IPS-NIHi7 (cell line): ENCODE measurements around the gene MAGI1.
"Not testable (repeated sequence)": the region's sequence is repeated elsewhere in the genome, so short reads cannot be mapped to it uniquely, and the experiment has no call there.

Source experiments
- DNase-seq: peaks from one replicate; pipeline ENCODE4 v3.0.0; 2012; ENCODE audit warnings: mixed read lengths; ENCODE audit errors: extremely low spot score

MAGI1 gene

DNA sequence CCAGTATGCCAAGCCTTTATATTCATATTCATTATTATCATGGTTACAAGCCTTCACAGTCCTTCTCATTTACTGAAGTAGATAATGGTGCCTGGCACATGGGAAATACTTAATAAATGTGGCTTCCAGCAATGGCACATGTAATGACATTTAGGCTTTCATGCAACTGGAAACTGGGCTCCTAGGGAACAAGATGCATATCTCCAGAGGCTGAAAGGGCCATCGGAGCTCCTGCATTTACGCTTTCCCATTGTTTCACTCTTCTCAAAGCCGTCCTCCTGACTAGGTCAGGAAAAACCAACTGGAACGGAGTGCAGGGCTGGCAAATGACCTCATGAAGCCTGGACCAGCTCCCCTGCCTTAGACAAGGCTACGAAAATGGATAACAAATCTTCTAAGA, 474.9 kb downstream of the MAGI1 start:
- DNase-seq = no peak

DNA sequence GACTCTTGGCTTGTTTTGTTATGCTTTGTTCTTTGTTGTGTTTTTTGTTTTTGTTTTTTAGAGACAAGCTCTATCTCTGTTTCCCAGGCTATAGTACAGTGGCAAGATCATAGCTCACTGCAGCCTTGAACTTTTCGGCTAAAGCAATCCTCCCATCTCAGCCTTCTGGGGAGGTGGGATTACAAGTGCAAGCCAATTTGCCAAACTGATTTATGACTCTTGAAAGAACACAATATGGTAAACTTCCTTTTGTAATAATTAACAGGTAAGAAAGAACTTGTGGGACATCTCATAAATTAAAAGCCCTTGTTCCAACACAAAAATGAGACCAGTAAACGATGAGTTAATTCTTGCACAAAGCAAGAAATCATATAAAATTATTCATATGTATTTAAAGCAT, 476.3 kb downstream of the MAGI1 start:
- DNase-seq = no peak

DNA sequence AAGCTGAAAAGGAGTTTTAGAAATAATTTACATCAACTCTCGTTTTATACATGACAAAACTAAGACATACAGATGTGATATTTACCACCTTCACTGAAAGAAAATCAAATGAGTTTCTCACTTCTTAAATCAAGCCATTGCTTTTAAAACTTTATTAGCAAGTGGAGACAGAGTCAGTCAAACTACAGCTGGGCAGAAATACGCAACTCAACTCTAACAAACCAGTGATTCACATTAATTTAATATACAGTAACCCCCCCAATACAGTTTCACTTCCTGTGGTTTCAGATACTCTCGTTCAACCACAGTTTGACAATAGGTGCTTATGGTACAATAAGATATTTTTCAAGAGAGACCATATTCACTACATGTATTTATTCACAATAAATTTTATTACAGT, 477.1 kb downstream of the MAGI1 start:
- no peak for DNase-seq

DNA sequence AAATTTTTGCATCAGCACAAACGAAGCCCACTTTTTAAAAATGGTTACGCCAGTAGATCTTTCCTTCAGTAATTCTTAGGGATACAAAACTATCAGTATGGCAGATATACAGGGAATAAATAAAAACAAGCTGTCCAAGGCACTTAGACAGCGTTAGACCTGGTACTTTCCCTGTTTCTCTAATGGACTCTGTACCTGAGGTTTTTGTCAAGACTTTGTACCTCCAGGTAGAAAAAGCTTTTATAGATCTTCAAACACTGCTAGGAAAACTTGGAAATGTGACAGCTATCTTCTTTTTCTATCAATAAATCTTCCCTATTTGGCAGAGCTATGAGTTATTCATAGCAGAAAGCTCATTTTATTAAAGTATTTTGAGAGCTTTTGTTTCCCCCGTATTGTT, 477.8 kb downstream of the MAGI1 start:
- DNase-seq = no peak

DNA sequence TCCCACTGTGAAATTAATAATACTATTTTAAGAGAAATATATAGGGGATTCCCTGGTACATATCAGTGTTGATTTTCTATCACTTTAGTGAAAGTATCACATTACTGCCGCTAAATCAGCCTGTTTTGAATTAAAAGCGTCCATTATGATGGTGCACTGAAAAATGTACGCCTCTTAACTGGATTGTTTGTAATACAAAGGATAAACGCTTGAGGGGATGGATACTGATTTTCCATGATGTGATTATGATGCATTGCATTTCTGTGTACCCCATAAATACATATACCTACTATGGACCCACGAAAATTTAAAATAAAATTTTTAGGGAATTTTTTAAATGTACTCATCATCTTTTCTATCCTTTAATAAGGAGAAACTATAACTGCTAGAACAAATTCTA, 478.6 kb downstream of the MAGI1 start:
- DNase-seq = no peak

DNA sequence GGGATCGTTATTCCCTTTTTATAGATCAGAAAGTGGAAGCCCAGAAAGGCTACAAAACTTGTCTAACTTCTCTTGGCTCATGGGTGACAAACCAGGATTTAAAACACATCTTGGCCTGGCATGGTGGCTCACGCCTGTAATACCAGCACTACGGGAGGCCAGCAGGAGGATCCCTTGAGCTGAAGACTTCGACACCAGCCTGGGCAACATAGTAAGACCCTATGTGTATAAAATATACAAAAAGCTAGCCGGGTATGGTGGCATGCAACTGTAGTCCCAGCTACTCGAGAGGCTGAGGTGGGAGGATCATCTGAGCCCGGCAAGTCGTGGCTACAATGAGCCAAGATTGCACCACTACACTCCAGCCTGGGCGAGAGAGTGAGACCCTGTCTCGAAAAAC, 479.1 kb downstream of the MAGI1 start:
- DNase-seq = no peak

DNA sequence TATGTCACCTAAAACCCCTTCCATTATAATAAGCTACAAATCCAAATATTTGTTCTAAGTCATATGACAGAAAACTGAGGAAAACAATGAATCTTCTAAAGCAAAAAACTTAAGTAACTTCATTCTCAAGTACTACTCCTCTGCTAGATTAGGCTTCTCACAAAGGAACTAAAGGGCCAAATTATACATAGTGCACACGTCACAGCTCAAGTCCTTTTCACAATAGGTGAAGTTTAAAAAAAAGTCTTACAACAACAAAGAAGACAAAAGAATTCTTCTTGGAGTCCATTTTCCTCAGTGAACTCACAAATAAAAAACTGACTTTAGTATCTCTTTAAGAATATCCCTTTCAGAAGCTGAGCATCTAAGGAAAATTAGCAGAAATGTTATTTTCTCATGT, 479.9 kb downstream of the MAGI1 start:
- no peak for DNase-seq

DNA sequence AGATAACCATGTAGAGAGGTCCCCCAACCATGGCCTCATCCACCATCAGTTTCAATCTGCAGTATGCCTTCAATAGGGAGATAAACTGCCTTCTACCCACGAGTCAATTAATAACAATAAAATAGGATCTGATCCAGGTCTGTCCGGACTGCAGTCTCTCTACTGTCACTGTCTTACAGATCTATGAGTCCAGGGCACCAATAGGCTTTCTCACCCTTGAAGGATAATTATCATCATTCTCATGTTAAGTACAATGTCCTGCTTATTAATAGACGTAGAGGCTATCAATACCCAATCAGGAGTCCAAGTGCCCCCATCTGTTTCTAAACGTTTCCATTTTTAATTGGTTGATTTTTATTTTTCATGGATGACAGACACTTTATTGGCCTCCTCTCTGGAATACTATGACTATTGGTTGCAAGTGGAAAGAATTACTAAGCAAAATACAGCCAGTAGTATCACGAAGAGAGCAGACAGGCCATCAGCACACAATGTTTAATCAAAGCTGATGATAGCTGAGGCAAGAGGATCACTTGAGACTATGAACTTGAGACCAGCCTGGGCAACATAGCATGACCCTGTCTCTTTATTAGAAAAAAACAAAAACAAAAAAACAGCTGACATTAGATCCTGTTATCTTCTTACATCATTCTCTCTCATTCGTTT, 480.7 kb downstream of the MAGI1 start:
- no peak for DNase-seq

DNA sequence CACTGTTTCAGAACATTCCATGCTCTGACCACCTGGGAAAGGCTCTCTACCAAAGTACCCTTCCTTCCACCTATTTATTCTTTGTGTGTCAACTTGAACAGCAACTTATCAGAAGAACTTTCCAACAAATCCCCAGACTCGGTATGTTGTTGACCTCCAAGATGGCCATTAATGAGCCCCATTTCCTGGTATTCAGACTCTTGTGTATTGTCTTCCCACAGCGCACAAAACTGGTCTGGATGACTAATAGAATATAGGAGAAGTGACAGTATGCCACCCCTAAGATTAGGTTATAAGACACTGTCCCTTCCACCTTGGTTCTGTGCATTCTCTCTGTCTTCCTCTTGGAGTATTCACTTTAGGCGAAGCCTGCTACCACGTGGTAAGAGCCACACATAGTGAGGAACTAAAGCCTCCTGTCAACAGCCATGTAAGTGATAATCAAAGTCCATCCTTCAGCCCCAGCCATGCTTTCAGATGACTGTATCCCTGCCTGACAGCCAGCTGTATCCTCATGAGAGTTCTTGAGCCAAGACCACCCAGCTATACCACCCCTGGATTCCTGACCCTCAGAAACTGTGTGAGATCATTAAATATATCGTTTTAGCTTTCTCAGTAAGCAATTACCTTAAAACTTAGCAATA, 481.7 kb downstream of the MAGI1 start:
- no peak for DNase-seq

DNA sequence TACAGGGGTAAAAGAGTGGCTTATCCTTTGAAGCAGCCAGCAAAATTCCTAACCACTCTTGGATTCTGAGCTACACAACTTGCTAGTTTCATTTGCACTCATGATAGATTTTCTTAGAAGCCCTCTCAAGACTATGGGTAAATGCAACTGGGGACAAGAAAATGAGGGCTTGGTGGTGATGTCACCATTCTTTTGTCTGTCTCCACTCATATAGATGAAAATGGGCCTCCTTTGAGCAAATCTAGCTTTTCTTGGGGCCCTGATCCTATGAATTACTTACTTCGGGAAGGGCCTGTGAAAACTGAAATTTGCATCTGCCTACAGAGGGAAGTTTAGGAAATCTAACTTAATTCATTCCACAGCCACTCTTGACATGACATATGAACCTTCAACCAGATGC, 486.3 kb downstream of the MAGI1 start:
- no peak for DNase-seq

DNA sequence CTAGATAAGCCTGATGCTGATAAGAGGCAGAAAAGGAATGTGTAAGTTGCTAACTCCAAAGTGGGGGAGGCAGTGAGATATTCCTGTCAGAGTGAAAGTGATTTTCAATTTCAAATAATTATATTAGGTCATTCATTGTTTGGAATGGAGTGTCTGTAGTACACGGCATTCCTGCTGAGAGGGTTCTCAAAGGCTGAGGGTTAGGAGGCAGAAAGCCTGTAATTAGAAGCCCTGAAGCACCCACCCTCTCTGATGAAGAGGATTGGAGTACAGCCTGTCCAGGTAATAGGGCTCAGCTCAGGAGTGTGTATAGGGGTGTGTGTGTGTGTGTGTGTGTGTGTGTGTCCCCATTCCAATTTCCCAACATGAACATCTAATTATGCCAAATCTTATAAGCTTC, 486.8 kb downstream of the MAGI1 start:
- no peak for DNase-seq

DNA sequence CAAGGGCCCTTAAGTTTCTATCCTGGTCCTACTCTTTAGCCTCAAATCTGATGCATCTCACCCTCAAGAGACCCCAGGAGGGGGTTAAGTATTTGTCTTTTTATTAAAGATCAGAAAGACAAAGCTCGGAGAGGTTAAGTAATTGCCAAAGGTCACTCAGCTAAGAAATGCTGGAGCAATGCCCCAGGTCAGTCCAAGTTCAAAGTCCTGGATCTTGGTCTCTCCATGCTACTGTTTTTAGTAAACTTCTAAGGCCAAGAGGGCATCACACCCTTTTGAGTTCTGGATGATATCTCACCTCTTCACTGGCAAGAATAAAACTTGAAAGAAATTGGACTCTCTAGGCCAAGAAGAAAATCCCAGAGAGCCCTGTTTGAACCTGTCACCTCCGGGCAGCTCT, 488.6 kb downstream of the MAGI1 start:
- DNase-seq = no peak

DNA sequence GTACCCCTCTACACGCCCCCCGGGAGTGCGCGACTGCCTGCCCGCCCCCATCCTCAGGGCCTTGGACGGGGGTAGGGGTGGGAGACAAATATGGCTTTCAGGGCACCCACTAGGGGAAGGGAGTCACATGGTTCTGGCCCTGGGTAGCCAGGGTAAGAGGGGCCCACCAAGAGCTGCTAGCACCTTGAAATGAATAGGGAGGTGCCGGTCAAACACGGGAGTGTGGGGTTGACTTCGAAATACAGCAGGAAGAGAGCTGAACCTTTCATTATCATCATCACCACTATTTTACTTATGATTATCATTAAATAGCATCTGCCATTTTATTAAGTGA, 489.1 kb downstream of the MAGI1 start:
- DNase-seq = no peak

DNA sequence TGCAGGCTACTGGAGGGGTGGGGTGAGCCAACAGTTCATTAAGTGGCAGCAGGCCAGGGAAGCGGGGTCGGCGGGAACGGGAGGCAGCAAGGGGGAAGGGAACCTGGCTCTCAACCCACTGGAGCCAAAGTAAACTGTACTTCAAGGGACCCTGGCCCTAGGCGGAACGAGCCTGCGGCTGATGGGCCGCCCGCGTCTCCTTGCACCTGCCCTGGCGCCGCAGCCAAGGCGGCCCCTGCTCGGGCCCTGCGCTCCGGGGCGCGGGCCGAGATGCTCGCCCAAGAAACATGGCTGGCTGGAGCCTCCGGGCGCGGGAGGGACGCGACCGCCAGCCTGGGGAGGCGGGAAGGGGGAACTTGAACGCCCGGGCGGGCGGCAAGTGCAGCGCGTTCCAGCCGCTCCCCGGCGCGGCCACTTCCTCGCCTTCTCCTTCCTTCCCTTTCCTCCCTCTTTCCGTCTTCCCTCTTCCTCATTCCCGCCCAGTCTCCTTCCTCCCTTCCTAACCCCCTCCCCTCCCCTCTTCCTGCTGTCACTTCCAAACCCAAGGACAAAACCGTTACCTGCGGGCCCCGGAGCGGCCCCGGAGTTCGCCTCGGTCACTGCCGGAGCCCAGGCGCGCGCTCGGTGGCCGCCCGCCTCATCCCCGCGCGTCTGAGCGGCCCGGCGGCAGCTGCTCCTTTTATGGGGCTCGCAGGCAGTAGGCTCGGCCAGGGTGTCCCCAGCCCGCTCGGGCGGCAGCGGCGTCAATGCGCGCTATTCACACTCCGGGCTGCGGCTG, 489.7 kb downstream of the MAGI1 start:
- peak; percentile 47 for DNase-seq

DNA sequence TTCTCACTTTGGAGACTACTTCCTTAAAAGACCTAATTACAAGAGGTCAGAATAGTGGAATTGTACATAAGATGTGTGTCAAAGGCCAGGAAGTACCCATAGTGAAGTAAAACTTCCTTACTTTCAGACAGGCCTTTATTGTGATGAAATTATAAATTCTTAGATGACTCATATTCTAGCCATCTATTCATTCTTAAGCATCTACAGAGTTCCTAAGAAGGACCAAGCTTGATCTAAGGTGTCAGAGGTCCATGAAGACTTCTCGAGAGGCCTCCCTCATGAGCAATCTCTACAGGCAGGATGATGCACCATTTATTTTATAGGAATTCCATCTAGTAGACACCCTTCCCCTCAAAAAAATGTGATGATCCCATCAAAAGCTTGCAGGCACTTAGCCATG, 493.3 kb downstream of the MAGI1 start:
- no peak for DNase-seq

DNA sequence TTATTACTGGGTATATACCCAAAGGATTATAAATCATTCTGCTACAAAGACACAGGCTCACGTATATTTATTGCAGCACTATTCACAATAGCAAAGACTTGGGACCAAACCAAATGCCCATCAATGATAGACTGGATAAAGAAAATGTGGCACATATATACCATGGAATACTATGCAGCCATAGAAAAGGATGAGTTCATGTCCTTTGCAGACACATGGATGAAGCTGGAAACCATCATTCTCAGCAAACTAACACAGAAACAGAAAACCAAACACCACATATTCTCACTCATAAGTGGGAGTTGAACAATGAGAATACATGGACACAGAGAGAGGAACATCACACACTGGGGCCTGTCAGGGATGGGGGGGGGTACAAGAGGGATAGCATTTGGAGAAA, 495.3 kb downstream of the MAGI1 start:
- DNase-seq = not testable (repeated sequence)

DNA sequence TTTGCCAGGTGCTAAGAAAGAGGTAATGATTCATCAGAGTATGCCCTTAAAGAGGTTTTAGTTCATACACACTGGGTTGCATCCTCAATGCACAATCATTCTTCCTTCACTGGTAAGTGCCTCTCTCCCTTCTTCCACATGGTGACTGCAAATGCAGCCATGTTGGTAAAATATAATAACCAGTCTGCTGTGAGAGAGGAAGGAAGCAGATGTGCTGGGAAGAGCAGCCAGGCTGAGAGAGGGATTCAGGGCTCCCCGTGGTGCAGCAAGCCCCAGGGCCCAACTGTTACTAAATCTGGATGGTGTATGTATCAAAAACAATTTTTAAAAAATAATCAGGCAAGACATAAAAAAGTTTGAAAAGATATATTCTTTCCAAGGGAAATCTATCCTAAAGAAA, 498.1 kb downstream of the MAGI1 start:
- no peak for DNase-seq

DNA sequence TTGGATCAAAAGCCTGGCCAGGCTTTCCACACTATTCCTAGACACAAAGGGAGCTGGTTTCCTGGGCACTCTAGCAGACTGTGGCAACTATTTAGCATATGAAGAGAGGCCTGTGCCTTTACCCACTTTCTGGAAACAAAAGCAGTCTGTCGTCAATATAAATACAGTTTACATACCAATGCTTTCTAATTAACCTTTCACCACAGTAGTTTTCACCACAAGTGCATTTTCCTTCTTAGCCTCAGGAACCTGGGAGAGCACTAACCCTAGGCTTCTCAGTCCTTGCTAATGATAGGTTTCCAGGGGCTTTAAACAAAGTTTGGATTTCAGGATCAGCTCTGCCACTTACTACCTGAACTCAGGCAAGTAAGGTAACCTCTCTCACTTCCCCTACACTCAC, 499.1 kb downstream of the MAGI1 start:
- peak; percentile 57 for DNase-seq

DNA sequence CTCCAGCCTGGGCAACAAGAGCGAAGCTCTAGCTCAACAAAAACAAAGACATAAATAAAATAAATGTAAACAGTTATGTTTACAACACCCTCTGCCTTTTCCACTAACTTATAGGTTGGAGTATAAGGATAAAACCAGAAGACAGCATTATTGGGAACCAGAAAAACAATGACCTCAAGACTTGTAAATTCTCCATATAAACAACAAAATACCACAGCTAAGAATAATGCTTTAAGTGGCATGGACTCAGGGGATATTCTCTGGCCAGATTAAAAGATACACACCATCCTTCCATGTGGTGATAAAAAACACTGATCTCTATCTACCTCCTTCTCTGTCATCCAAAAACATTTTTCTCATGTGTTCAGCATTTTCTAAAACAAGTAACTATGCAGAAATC, 500.6 kb downstream of the MAGI1 start:
- no peak for DNase-seq

DNA sequence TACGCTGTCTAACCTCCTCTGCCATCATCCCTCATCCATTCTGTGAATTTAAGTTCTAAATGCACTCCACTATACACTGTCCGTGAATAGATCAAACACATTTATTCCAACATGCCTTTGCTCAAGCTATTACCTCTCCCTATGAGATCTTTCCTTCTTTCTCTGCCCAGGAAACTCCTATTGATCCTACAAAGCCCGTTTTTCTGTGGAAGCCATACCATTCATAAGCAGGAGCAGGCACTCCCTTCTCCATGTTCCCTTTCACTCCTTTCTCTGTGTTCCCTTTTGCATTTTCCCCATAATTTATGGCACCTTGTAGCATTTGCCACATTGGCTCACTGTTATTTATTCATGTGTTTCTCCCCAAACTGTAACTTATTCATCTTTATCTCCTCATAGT, 501.6 kb downstream of the MAGI1 start:
- no peak for DNase-seq

DNA sequence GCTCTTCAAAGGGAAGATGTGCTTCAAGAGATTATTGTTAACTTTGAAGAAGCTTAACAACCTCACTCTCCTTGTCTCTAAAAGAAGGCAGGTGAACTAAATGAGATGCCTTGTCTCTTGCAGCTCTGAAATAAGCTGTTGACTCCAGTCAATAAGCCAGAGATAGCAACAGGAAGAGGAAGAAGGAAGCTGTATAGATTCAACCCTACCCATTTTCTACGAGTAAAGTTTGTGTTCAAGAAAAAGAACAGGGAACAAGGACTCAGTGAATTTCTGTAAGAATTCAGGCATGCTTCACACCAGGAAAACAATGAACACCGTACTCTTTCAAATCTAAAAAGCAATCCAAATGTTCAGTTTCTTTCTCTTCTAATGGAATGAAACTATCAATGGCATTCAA, 503.5 kb downstream of the MAGI1 start:
- no peak for DNase-seq

DNA sequence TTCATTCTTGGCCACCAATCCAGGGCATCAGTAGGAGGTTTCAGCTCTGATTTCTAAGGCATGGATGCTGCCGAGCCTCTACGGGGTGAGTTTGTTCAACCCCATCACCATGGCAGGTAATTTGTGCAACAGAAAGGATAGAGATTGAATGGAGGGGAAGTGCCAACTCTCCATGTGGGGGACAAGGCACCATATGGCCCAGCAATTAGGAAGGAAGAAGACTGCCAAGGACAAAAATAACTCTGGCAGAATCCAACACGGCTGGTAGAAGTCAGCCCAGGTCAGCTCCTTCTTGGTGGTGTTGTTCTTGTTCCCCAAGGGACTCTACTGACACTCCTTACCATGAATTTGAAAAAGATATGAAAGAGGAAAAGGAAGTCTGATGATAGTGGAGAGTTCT, 503.9 kb downstream of the MAGI1 start:
- DNase-seq = no peak

DNA sequence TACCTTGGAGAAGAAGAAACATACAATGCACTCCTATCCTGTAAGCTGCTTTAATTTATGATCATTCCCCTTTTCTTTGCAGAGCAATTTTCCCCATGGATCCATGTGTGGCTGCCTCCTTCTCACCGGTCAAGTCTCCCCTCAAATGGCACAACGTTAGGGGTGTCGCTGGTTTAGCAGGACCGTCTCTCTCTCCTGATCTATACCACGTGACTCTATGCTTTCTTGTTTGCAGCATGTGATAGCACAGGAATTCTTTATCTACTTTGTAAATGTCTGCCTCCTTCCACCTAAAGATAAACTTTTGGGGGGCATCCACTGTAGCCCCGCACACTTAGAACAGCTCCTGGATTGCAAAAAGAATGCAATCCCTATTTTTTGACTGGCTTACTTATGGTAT, 506.0 kb downstream of the MAGI1 start:
- DNase-seq = no peak
